H1 (cell line): Measurements from ENCODE around the gene TMEM40. TPM values are rescaled to one million over a fixed set of nuclear protein-coding genes. Genes with fewer than 3 reads are reported as not detected.

Source experiments
- CTCF ChIA-PET: fragments of 300-600 bp; sonication (Branson Sonifier 250); formaldehyde crosslinking; loops from one replicate; lab custom pipeline; 2021; ENCODE audit not compliant: partially characterized antibody; lab: Charles Lee
- POLR2A ChIA-PET: fragments of 300-600 bp; sonication (Branson Sonifier 250); formaldehyde crosslinking; loops from one replicate; lab custom pipeline; 2021; ENCODE audit warnings: inconsistent platforms; ENCODE audit not compliant: partially characterized antibody; lab: Charles Lee
- DNase-seq, 2 experiments: peaks; one replicate each; pipeline versions ENCODE4 v3.0.0 to v3.0.0-alpha.2; 2010 to 2022; ENCODE audit warnings: low spot score in 2 of 2, low read depth in 1 of 2, mixed read lengths in 1 of 2
- FAIRE-seq: peaks from 2 replicates; lab custom pipeline; 2011; peaks lifted over from hg19 to GRCh38; lab: Jason Lieb, UNC
- H2AFZ ChIP-seq: 2 replicates; pipeline ENCODE4 v1.8.1; 2012; ENCODE audit warnings: low read length, inconsistent platforms
- H2AK5ac ChIP-seq: 2 replicates; pipeline ENCODE4 v1.6.1; 2013; ENCODE audit warnings: low read depth, low read length
- H2BK120ac ChIP-seq: replicated peaks from 2 replicates; pipeline ENCODE3; 2013; ENCODE audit warnings: low read depth, low read length, inconsistent platforms
- H2BK12ac ChIP-seq: 2 replicates; pipeline ENCODE4 v1.6.1; 2013; ENCODE audit warnings: low read depth, low read length
- H2BK15ac ChIP-seq: 2 replicates; pipeline ENCODE4 v1.6.1; 2013; ENCODE audit warnings: low read length
- H2BK20ac ChIP-seq: 2 replicates; pipeline ENCODE4 v1.6.1; 2013; ENCODE audit warnings: low read length
- H2BK5ac ChIP-seq: 2 replicates; pipeline ENCODE4 v1.6.1; 2013; ENCODE audit warnings: low read depth, low read length
- H3K14ac ChIP-seq: 2 replicates; pipeline ENCODE4 v1.6.1; 2013; ENCODE audit warnings: inconsistent platforms; ENCODE audit not compliant: insufficient read length
- H3K18ac ChIP-seq: 2 replicates; pipeline ENCODE4 v1.6.1; 2013; ENCODE audit warnings: low read length; ENCODE audit errors: extremely low read depth
- H3K23ac ChIP-seq: 2 replicates; pipeline ENCODE4 v1.6.1; 2013; ENCODE audit warnings: inconsistent platforms; ENCODE audit not compliant: insufficient read length
- H3K23me2 ChIP-seq: 2 replicates; pipeline ENCODE4 v1.6.1; 2013; ENCODE audit warnings: low read depth, low read length
- H3K27ac ChIP-seq: 2 replicates; pipeline ENCODE4 v1.6.1; 2011; ENCODE audit warnings: low read depth, low read length, inconsistent platforms
- H3K27me3 ChIP-seq, 4 experiments: replicated peaks in 1 of 4; 1 replicate in 1 of 4; 2 replicates in 3 of 4; pipeline versions ENCODE4 v1.6.1 to v1.8.1; 2011 to 2013; ENCODE audit warnings: low read length in 3 of 4, mild to moderate bottlenecking in 3 of 4, inconsistent platforms in 2 of 4, mixed read lengths in 2 of 4, moderate library complexity in 1 of 4; ENCODE audit not compliant: control insufficient read depth in 3 of 4, insufficient read depth in 3 of 4; ENCODE audit errors: extremely low read depth in 1 of 4
- H3K36me3 ChIP-seq, 4 experiments: 2 replicates each; pipeline versions ENCODE4 v1.6.1 to v1.8.1; 2011 to 2013; ENCODE audit warnings: mild to moderate bottlenecking in 4 of 4, low read length in 3 of 4, moderate library complexity in 2 of 4, control low read depth in 1 of 4, inconsistent platforms in 1 of 4; ENCODE audit not compliant: insufficient read depth in 4 of 4, control insufficient read depth in 2 of 4
- H3K4ac ChIP-seq: replicated peaks from 2 replicates; pipeline ENCODE3; 2013; ENCODE audit warnings: low read length, low read depth, mixed read lengths, inconsistent platforms; ENCODE audit not compliant: insufficient read length
- H3K4me1 ChIP-seq, 4 experiments: replicated peaks in 1 of 4; 1 replicate in 1 of 4; 2 replicates in 3 of 4; pipeline versions ENCODE4 v1.6.1 to v1.8.1; 2011 to 2013; ENCODE audit warnings: low read length in 3 of 4, inconsistent platforms in 2 of 4, mixed read lengths in 1 of 4; ENCODE audit not compliant: insufficient read depth in 4 of 4, control insufficient read depth in 3 of 4
- H3K4me2 ChIP-seq, 2 experiments: 2 replicates each; pipeline versions ENCODE4 v1.6.1 to v1.8.1; 2011 to 2013; ENCODE audit warnings: low read depth in 2 of 2, low read length in 2 of 2, control low read depth in 1 of 2, inconsistent platforms in 1 of 2, mild to moderate bottlenecking in 1 of 2; ENCODE audit not compliant: insufficient read depth in 1 of 2
- H3K4me3 ChIP-seq, 4 experiments: fragments of 200-600, 300-600 bp in 1 of 4; sonication (generic), shearing (Covaris generic), sonication (Bioruptor Twin) in 1 of 4; 2 replicates each; pipeline versions ENCODE4 v1.5.1 to v1.8.1; 2011 to 2016; ENCODE audit warnings: low read length in 4 of 4, low read depth in 3 of 4, control low read depth in 2 of 4, inconsistent platforms in 2 of 4, mild to moderate bottlenecking in 2 of 4, mixed read lengths in 1 of 4, moderate library complexity in 1 of 4; ENCODE audit not compliant: insufficient read depth in 2 of 4; ENCODE audit errors: extremely low read depth in 1 of 4
- H3K56ac ChIP-seq: replicated peaks from 2 replicates; pipeline ENCODE3; 2013; ENCODE audit warnings: low read depth, mild to moderate bottlenecking, mixed read lengths, low read length, inconsistent platforms; ENCODE audit not compliant: insufficient read length
- H3K79me1 ChIP-seq: 2 replicates; pipeline ENCODE4 v1.6.1; 2013; ENCODE audit warnings: low read depth, low read length, control low read depth
- H3K79me2 ChIP-seq, 2 experiments: 2 replicates each; pipeline versions ENCODE4 v1.6.1 to v1.8.1; 2012 to 2013; ENCODE audit warnings: low read length in 2 of 2, mild to moderate bottlenecking in 2 of 2, inconsistent platforms in 1 of 2; ENCODE audit not compliant: insufficient read depth in 2 of 2, control insufficient read depth in 1 of 2
- H3K9ac ChIP-seq, 4 experiments: replicated peaks in 1 of 4; 1 replicate in 1 of 4; 2 replicates in 3 of 4; pipeline versions ENCODE4 v1.6.1 to v1.8.1; 2011 to 2013; ENCODE audit warnings: low read depth in 3 of 4, low read length in 3 of 4, control low read depth in 2 of 4, mild to moderate bottlenecking in 2 of 4, moderate library complexity in 2 of 4, inconsistent platforms in 1 of 4; ENCODE audit errors: extremely low read depth in 1 of 4
- H3K9me3 ChIP-seq, 2 experiments: 2 replicates each; pipeline versions ENCODE4 v1.6.1 to v1.8.1; 2012 to 2013; ENCODE audit warnings: mild to moderate bottlenecking in 2 of 2, moderate library complexity in 2 of 2, control low read depth in 1 of 2, inconsistent platforms in 1 of 2, low read depth in 1 of 2, low read length in 1 of 2, mixed read lengths in 1 of 2; ENCODE audit not compliant: insufficient read depth in 2 of 2
- H4K20me1 ChIP-seq, 2 experiments: replicated peaks in 1 of 2; 2 replicates each; pipeline versions ENCODE3 to v1.8.1; 2011 to 2013; ENCODE audit warnings: inconsistent platforms in 2 of 2, low read length in 2 of 2, mild to moderate bottlenecking in 1 of 2; ENCODE audit not compliant: insufficient read depth in 2 of 2, control insufficient read depth in 1 of 2
- H4K5ac ChIP-seq: 2 replicates; pipeline ENCODE4 v1.6.1; 2013; ENCODE audit warnings: low read length, low read depth, mixed read lengths, inconsistent platforms; ENCODE audit not compliant: insufficient read length
- H4K8ac ChIP-seq: 2 replicates; pipeline ENCODE4 v1.8.0; 2013; ENCODE audit warnings: mild to moderate bottlenecking, moderate library complexity, low read length, inconsistent platforms; ENCODE audit not compliant: insufficient read depth; ENCODE audit errors: extremely low read depth
- H4K91ac ChIP-seq: replicated peaks from 2 replicates; pipeline ENCODE3; 2013; ENCODE audit warnings: low read length, mixed read lengths, inconsistent platforms; ENCODE audit not compliant: insufficient read length
- KDM4A ChIP-seq: IDR thresholded peaks from one replicate; pipeline ENCODE4 v1.7.1; 2012; ENCODE audit warnings: low read depth, mild to moderate bottlenecking, moderate library complexity, low read length, inconsistent platforms; ENCODE audit not compliant: severe bottlenecking
- NRF1 ChIP-seq: IDR thresholded peaks from 2 replicates; pipeline ENCODE4 v1.6.1; 2011; ENCODE audit warnings: mild to moderate bottlenecking, low read depth, low read length, improper control_type of control experiment
- SAP30 ChIP-seq: fragments of 300-600 bp; sonication (generic); IDR thresholded peaks from 2 replicates; pipeline ENCODE4 v1.7.1; 2012; ENCODE audit warnings: low read length, moderate library complexity, mild to moderate bottlenecking, inconsistent platforms; ENCODE audit not compliant: insufficient read depth, insufficient replicate concordance
- WGBS, 2 experiments: shearing (Covaris generic) in 1 of 2; methylation state at CpG; one replicate each; pipeline versions ENCODE4 v1.1.6 to v1.1.7; 2013 to 2015; ENCODE audit warnings: low lambda C conversion rate in 2 of 2, mixed read lengths in 2 of 2, inconsistent platforms in 1 of 2, low coverage in 1 of 2, missing lambda C conversion rate in 1 of 2; ENCODE audit not compliant: insufficient replicate concordance in 2 of 2, insufficient coverage in 1 of 2, insufficient read length in 1 of 2; ENCODE audit errors: extremely low coverage in 1 of 2, missing lambda C conversion rate in 1 of 2; 5-methylcytosine and 5-hydroxymethylcytosine counted together
- polyA plus RNA-seq, 7 experiments: library from polyadenylated mRNA; depleted of rRNA in 3 of 7; stranded (reverse) in 5 of 7; unstranded in 2 of 7; fragments of >200 nt in 5 of 7; fragments of 200-250 nt in 2 of 7; gene quantifications; 1 replicate in 5 of 7; 2 replicates in 1 of 7; 4 replicates in 1 of 7; pipeline versions ENCODE4 v1.2.1 to v1.2.3, GENCODE V29; 2011 to 2013; ENCODE audit warnings: missing spikeins in 2 of 7, mixed read lengths in 2 of 7
- total RNA-seq: library from RNA; stranded (reverse); fragmentation: NEBNext Ultra II Directional; extraction: Animal tissue kit (Norgen Biotek cat#: 25700); gene quantifications from 2 replicates; pipeline ENCODE4 v1.2.1, GENCODE V29; 2021

The TMEM40 gene
- total and polyA plus RNA-seq, 2 of the 8 experiments (the other 6 are each of a cell fraction or from before 2014, with no cell fraction given): 0.18 TPM; not detected in 1

DNA sequence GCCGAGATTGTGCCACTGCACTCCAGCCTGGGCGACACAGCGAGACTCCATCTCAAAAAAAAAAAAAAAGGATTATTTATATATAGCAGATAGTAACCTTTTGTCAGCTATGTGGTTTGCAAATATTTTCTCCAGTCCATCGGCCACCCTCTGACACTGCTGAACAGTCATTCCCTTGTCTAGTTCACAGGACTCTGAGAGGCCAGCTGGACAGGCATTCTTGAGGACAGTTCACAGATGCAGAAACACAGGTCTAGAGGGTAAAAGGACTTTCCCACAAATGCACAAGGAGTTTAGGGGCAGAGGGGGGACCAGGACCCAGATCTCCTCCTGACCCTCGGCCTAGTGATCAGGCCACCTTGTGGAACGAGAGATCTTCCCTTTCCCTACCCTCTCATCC, 7.5 kb upstream of the TMEM40 start:
- H3K79me1 ChIP-seq: no peaks in the 10 kb centered on the region
- peaks cover 0 to 3% (median 0%) of the 10 kb centered on the region in 4 experiments; a peak in 1 of 7 replicates for H3K27me3 ChIP-seq
- TF ChIP-seq SAP30 (no peak), KDM4A (no peak), NRF1 (no peak)
- no peak overlapping the region for H2BK20ac ChIP-seq
- no peak overlapping the region for H4K91ac ChIP-seq
- DNase-seq: no peak
- H4K20me1 ChIP-seq: no peaks in the 10 kb centered on the region
- no peak overlapping the region for H3K4me2 ChIP-seq
- peaks cover 0 to 4% (median 2%) of the 10 kb centered on the region in 4 experiments; a peak in 1 of 7 replicates for H3K4me1 ChIP-seq
- H3K9ac ChIP-seq: no peak overlapping the region
- H2BK5ac ChIP-seq: no peak overlapping the region
- no peak for FAIRE-seq
- H2AFZ ChIP-seq: no peak overlapping the region
- 83% methylated on average over 6 of the region's 6 CpGs; no CpG with 5 or more reads in 1 of the 2 experiments for WGBS, 2 experiments
- H4K5ac ChIP-seq: no peak overlapping the region
- no peaks in the 10 kb centered on the region for H3K9me3 ChIP-seq
- H3K14ac ChIP-seq: no peak overlapping the region
- POLR2A ChIA-PET: no interaction called here
- no peak overlapping the region for H3K56ac ChIP-seq
- H2AK5ac ChIP-seq: no peak overlapping the region
- no peak overlapping the region for H2BK12ac ChIP-seq
- peaks cover 2% of the 10 kb centered on the region; the same call in 1 of the 2 replicates for H3K23me2 ChIP-seq
- H3K27ac ChIP-seq: no peak overlapping the region
- H3K4ac ChIP-seq: no peak overlapping the region
- H3K79me2 ChIP-seq: no peaks in the 10 kb centered on the region
- no peak overlapping the region for H3K4me3 ChIP-seq
- H3K23ac ChIP-seq: no peak overlapping the region
- H2BK120ac ChIP-seq: no peak overlapping the region
- no peak overlapping the region for H4K8ac ChIP-seq
- CTCF ChIA-PET: interaction anchor here (0.6 to 4.0 kb wide), 9 partner anchors 20 to 73 kb away, joined by 3 to 13 read pairs (median 4); no protein-coding TSS in a partner anchor
- H3K36me3 ChIP-seq: no peaks in the 10 kb centered on the region
- H2BK15ac ChIP-seq: no peak overlapping the region
- H3K18ac ChIP-seq: no peak overlapping the region
